Measurements from ENCODE around the gene DNAH5. TPM values are rescaled to one million over a fixed set of nuclear protein-coding genes. Genes with fewer than 3 reads are reported as not detected.

DNAH5 gene
- total and polyA plus RNA-seq, 2 of the 13 experiments (the other 11 are each of a cell fraction or from before 2014, with no cell fraction given) = 0.09 TPM

- Histone ChIP-seq H3K9ac (ENCODE audit: insufficient read depth, low read depth, low read length) (no peak overlapping the region), H3K27ac (ENCODE audit: extremely low read length, insufficient read depth, low read length) (no peak overlapping the region), H4K20me1 (ENCODE audit: insufficient read depth, low read length) (no peaks in the 10 kb centered on the region), H3K9me3 (ENCODE audit: low read length) (no peaks in the 10 kb centered on the region), H3K4me2 (ENCODE audit: low read depth, low read length) (no peak overlapping the region), H3K27me3 (ENCODE audit: control insufficient read depth in 1 of 2, insufficient read depth in 2 of 2, low read length in 2 of 2) (no peaks in the 10 kb centered on the region), H3K4me1 (ENCODE audit: insufficient read depth, low read length) (no peaks in the 10 kb centered on the region), H3K4me3 (replicated peaks in 1 of 3; ENCODE audit: insufficient read depth in 1 of 3, low read depth in 2 of 3, low read length in 3 of 3) (no peak overlapping the region), H3K36me3 (replicated peaks in 1 of 2; ENCODE audit: control insufficient read depth in 1 of 2, insufficient read depth in 2 of 2, low read length in 2 of 2) (no peaks in the 10 kb centered on the region), H2AFZ (ENCODE audit: low read length) (no peak overlapping the region), H3K79me2 (ENCODE audit: insufficient read depth, low read length) (no peaks in the 10 kb centered on the region)
- FAIRE-seq (no peak), ATAC-seq (no peak), DNase-seq (ENCODE audit: low spot score) (no peak)
- 28% methylated on average over 11 of the region's 13 CpGs for WGBS (ENCODE audit: low lambda C conversion rate)
- ChIA-PET CTCF (ENCODE audit: low intra/inter-chr PET ratio, low total read pairs) (no interaction called here), POLR2A (no interaction called here)
- TF ChIP-seq IKZF5 (CRISPR knock-in tag; IDR thresholded peaks at IDR 0.05) (no peak), KAT8 (CRISPR knock-in tag; IDR thresholded peaks at IDR 0.05) (no peak), SPEN (CRISPR knock-in tag; IDR thresholded peaks at IDR 0.05; ENCODE audit: low read depth) (no peak), SP2 (CRISPR knock-in tag; IDR thresholded peaks at IDR 0.05) (no peak), FIP1L1 (IDR thresholded peaks at IDR 0.05; ENCODE audit: borderline replicate concordance, insufficient read depth, low read depth, low read length) (no peak)
- in situ Hi-C loops (cut with HindIII; ENCODE audit: extremely low pct_ligation_motif_present, low pct_unique_long_range_greater_than_20kb) (no loop called here), intact Hi-C loops (cut with micrococcal nuclease; ENCODE audit: unreplicated experiment) (no loop called here)
- BruUV-seq (replicated peaks) = no TSS peak
These were observed 33.7 kb downstream of the DNAH5 start for GRCh38 chr5:13910637-13911288.

DNA sequence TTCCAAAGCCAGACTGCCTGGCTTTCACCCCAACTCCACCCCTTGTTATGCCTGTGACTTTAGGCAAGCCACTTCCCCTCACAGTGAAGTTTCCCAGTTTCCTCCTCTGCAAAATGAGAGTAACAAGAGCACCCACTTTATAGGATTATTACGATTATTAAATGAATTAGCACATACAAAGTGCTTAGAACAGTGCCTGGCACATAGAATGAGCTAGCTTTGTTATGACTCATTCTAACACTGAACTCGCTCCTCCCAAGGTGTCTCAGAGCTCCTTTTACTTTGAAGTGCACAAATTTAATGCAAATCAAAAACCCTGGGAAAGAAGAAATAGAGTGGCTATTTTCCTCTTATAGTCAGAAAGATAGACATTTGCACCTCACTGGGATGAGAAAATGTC, 34.3 kb downstream of the DNAH5 start:
- TF ChIP-seq TOPORS (CRISPR knock-in tag; IDR thresholded peaks at IDR 0.05) (no peak), ZFP36 (IDR thresholded peaks at IDR 0.05; ENCODE audit: borderline replicate concordance, low read depth, low read length, partially characterized antibody) (no peak), TAF1 (CRISPR knock-in tag; IDR thresholded peaks at IDR 0.05) (no peak), RCOR2 (CRISPR knock-in tag; IDR thresholded peaks at IDR 0.05) (no peak)
- CTCF ChIA-PET (ENCODE audit: low intra/inter-chr PET ratio, low total read pairs) = no interaction called here

More for the DNA sequence above, 34.3 kb downstream of the DNAH5 start:
- ATAC-seq (no peak), DNase-seq (ENCODE audit: low spot score) (no peak), FAIRE-seq (no peak)
- no peak overlapping the region for H2AFZ ChIP-seq (ENCODE audit: low read length)
- no peaks in the 10 kb centered on the region for H3K79me2 ChIP-seq (ENCODE audit: insufficient read depth, low read length)
- no peak overlapping the region for H3K27ac ChIP-seq (ENCODE audit: extremely low read length, insufficient read depth, low read length)
- H3K4me1 ChIP-seq (ENCODE audit: insufficient read depth, low read length) = no peaks in the 10 kb centered on the region
- H3K9me3 ChIP-seq (ENCODE audit: low read length) = no peaks in the 10 kb centered on the region
- BruUV-seq (replicated peaks) = no TSS peak
- POLR2A ChIA-PET = no interaction called here
- no peak overlapping the region for H3K4me2 ChIP-seq (ENCODE audit: low read depth, low read length)
- no peaks in the 10 kb centered on the region for H3K36me3 ChIP-seq (replicated peaks in 1 of 2; ENCODE audit: control insufficient read depth in 1 of 2, insufficient read depth in 2 of 2, low read length in 2 of 2)
- intact Hi-C loops (cut with micrococcal nuclease; ENCODE audit: unreplicated experiment) (no loop called here), in situ Hi-C loops (cut with HindIII; ENCODE audit: extremely low pct_ligation_motif_present, low pct_unique_long_range_greater_than_20kb) (no loop called here)
- H3K9ac ChIP-seq (ENCODE audit: insufficient read depth, low read depth, low read length) = no peak overlapping the region
- H3K27me3 ChIP-seq (ENCODE audit: control insufficient read depth in 1 of 2, insufficient read depth in 2 of 2, low read length in 2 of 2) = no peaks in the 10 kb centered on the region
- H4K20me1 ChIP-seq (ENCODE audit: insufficient read depth, low read length) = no peaks in the 10 kb centered on the region
- no peak overlapping the region for H3K4me3 ChIP-seq (replicated peaks in 1 of 3; ENCODE audit: insufficient read depth in 1 of 3, low read depth in 2 of 3, low read length in 3 of 3)
- WGBS (ENCODE audit: low lambda C conversion rate) = 2% methylated on average over 2 of the region's 2 CpGs
